D721Med (cell line): ENCODE measurements around the gene CDH13.

ENCODE experiments used
- DNase-seq: peaks from one replicate; pipeline ENCODE4 v3.0.0; 2011; ENCODE audit warnings: low spot score; ENCODE audit not compliant: insufficient read length
- FAIRE-seq: peaks from 2 replicates; lab custom pipeline; 2011; peaks lifted over from hg19 to GRCh38; lab: Jason Lieb, UNC
- TF ChIP-seq, protein P1 (sequence below): IDR thresholded peaks from 2 replicates; pipeline ENCODE4 v1.5.1; 2012; ENCODE audit warnings: mild to moderate bottlenecking, control low read depth; ENCODE audit not compliant: insufficient read depth; ENCODE audit errors: missing control alignments

Gene CDH13

DNA sequence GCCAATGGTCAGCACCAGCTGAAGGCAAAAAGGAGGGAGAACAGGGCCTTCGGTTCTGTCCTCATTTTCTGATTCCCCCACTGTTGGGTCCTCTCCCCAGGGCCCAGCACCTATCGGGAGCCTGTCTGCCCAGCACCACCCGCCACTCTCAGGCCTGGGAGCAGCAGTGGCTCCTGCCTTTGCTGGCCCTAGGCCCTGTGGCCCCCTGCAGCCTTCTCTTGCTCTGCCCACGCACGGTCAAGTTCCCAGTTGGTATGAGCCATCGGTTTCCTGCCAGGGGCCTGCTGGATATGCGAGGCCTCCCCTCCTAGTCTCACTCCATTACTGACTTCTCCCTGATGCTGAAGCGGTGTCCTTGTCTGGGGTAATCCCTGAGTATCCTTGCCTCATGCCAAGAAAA, 1218.5 kb downstream of the CDH13 start:
- no peak for DNase-seq
- FAIRE-seq = no peak
- TF ChIP-seq, protein P1, sequence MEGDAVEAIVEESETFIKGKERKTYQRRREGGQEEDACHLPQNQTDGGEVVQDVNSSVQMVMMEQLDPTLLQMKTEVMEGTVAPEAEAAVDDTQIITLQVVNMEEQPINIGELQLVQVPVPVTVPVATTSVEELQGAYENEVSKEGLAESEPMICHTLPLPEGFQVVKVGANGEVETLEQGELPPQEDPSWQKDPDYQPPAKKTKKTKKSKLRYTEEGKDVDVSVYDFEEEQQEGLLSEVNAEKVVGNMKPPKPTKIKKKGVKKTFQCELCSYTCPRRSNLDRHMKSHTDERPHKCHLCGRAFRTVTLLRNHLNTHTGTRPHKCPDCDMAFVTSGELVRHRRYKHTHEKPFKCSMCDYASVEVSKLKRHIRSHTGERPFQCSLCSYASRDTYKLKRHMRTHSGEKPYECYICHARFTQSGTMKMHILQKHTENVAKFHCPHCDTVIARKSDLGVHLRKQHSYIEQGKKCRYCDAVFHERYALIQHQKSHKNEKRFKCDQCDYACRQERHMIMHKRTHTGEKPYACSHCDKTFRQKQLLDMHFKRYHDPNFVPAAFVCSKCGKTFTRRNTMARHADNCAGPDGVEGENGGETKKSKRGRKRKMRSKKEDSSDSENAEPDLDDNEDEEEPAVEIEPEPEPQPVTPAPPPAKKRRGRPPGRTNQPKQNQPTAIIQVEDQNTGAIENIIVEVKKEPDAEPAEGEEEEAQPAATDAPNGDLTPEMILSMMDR = no peak

DNA sequence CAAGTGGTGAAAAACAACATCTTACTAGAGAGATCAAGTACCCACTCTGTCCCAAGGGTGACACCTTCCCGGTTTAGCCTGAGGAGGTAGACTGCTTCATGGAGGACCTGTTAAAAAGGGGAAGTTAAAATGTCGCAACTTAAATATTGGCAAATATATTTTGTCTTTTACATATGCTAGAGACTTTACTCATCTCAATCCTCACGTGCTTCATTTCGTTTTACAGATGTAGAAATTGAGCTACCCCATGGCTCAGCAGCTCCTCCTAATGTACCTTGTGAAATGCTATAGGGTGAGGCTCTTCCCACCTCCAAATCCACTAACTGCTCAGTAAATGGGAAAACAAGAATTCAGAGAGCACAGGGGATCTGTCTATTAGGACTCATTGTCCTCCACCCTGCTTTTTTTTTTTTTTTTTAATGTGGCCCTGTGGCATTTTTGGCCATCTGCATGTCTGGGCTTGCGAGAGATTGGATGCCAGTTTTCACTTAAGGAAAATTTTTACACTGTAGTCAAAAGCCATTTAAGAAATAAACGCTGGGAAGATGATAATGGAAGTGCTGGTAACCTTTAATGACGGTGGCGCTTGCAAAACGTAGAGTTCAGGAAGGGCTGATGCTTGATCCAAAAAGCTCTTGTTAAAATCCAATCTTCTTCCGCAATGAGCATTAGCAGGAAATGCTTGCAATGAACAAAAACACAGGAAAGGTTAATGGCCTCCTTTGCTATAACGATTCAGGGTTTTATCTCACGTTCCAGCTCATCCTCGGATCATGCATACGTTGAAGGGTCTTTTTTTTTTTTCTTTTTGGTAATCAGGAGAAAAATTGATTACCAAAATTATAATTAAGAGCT, 1220.8 kb downstream of the CDH13 start:
- FAIRE-seq = no peak
- TF ChIP-seq, protein P1 = no peak
- no peak for DNase-seq

DNA sequence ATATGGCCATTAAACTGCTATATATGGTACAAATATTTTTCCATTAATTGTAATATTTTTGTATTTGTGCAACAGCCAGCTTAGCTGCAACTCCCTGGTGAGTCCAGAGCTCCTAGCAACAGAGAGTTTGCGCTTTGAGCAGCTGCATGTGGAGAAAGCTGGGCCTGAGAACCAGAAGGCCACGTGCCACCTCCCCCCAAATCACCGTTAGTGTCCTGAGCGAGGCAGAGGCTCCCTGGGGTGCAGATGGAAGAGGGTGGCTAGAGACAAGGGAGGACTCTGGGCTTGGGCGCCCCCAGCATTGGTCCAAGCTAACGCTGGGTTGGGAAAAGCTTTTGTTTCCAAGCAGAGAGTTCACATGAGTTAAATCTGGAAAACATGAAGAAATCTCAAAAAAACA, 1222.7 kb downstream of the CDH13 start:
- TF ChIP-seq, protein P1 = no peak
- no peak for FAIRE-seq
- no peak for DNase-seq
